ENCODE measurements around the gene CTCF. TPM values are rescaled to one million over a fixed set of nuclear protein-coding genes. Genes with fewer than 3 reads are reported as not detected.

CTCF gene
- total RNA-seq, 1 experiment from 2014 or later = 33.1 TPM

DNA sequence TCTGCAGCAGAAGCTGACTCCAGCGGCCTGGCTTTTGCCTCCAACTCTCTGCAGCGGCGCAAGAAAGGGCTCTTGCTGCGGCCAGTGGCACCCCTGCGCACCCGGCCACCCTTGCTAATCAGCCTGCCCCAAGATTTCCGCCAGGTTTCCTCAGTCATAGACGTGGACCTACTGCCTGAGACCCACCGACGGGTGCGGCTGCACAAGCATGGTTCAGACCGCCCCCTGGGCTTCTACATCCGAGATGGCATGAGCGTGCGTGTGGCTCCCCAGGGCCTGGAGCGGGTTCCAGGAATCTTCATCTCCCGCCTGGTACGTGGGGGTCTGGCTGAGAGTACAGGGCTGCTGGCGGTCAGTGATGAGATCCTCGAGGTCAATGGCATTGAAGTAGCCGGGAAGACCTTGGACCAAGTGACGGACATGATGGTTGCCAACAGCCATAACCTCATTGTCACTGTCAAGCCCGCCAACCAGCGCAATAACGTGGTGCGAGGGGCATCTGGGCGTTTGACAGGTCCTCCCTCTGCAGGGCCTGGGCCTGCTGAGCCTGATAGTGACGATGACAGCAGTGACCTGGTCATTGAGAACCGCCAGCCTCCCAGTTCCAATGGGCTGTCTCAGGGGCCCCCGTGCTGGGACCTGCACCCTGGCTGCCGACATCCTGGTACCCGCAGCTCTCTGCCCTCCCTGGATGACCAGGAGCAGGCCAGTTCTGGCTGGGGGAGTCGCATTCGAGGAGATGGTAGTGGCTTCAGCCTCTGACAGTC lies 99.7 kb downstream of the CTCF start:
- BruUV-seq (replicated peaks) = no TSS peak
- ATAC-seq (no peak), DNase-seq (ENCODE audit: low read depth, low spot score) (no peak)
- Histone ChIP-seq H3K9me3 (ENCODE audit: control insufficient read depth, insufficient read depth, low read depth, low read length) (no peaks in the 10 kb centered on the region), H3K4me1 (ENCODE audit: control insufficient read depth, insufficient read depth, low read length) (peaks cover 6% of the 10 kb centered on the region; the same call in 1 of the 2 replicates), H3K27me3 (ENCODE audit: control insufficient read depth, insufficient read depth, low read length) (no peaks in the 10 kb centered on the region), H3K4me3 (ENCODE audit: low read depth in 2 of 2, low read length in 2 of 2) (no peak overlapping the region), H3K27ac (ENCODE audit: low read length) (no peak overlapping the region), H3K36me3 (ENCODE audit: control insufficient read depth, insufficient read depth, low read length) (peaks cover 2% of the 10 kb centered on the region; the same call in 1 of the 2 replicates)
- TF ChIP-seq SIN3A (IDR thresholded peaks at IDR 0.05; ENCODE audit: borderline replicate concordance, insufficient read depth, low read depth, low read length) = no peak
- no peak for TF ChIP-seq POLR2AphosphoS5 (IDR thresholded peaks at IDR 0.05; ENCODE audit: low read depth, low read length)
- TF ChIP-seq, protein P1, sequence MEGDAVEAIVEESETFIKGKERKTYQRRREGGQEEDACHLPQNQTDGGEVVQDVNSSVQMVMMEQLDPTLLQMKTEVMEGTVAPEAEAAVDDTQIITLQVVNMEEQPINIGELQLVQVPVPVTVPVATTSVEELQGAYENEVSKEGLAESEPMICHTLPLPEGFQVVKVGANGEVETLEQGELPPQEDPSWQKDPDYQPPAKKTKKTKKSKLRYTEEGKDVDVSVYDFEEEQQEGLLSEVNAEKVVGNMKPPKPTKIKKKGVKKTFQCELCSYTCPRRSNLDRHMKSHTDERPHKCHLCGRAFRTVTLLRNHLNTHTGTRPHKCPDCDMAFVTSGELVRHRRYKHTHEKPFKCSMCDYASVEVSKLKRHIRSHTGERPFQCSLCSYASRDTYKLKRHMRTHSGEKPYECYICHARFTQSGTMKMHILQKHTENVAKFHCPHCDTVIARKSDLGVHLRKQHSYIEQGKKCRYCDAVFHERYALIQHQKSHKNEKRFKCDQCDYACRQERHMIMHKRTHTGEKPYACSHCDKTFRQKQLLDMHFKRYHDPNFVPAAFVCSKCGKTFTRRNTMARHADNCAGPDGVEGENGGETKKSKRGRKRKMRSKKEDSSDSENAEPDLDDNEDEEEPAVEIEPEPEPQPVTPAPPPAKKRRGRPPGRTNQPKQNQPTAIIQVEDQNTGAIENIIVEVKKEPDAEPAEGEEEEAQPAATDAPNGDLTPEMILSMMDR (IDR thresholded peaks at IDR 0.05) = no peak
- TF ChIP-seq, protein P2, sequence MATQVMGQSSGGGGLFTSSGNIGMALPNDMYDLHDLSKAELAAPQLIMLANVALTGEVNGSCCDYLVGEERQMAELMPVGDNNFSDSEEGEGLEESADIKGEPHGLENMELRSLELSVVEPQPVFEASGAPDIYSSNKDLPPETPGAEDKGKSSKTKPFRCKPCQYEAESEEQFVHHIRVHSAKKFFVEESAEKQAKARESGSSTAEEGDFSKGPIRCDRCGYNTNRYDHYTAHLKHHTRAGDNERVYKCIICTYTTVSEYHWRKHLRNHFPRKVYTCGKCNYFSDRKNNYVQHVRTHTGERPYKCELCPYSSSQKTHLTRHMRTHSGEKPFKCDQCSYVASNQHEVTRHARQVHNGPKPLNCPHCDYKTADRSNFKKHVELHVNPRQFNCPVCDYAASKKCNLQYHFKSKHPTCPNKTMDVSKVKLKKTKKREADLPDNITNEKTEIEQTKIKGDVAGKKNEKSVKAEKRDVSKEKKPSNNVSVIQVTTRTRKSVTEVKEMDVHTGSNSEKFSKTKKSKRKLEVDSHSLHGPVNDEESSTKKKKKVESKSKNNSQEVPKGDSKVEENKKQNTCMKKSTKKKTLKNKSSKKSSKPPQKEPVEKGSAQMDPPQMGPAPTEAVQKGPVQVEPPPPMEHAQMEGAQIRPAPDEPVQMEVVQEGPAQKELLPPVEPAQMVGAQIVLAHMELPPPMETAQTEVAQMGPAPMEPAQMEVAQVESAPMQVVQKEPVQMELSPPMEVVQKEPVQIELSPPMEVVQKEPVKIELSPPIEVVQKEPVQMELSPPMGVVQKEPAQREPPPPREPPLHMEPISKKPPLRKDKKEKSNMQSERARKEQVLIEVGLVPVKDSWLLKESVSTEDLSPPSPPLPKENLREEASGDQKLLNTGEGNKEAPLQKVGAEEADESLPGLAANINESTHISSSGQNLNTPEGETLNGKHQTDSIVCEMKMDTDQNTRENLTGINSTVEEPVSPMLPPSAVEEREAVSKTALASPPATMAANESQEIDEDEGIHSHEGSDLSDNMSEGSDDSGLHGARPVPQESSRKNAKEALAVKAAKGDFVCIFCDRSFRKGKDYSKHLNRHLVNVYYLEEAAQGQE (IDR thresholded peaks at IDR 0.05; ENCODE audit: insufficient read depth in 1 of 2, low read depth in 2 of 2, low read length in 1 of 2) = no peak
- TF ChIP-seq TCF7L2 (IDR thresholded peaks at IDR 0.05; ENCODE audit: low read depth, low read length) = no peak
- intact Hi-C loops (cut with micrococcal nuclease; ENCODE audit: unreplicated experiment) = no loop called here
- in situ Hi-C loops (cut with HindIII; ENCODE audit: low pct_unique_long_range_greater_than_20kb, low sequenced_read_pairs) = no loop called here
- ChIA-PET CTCF (no interaction called here), POLR2A (interaction anchor here (0.5 kb wide), 1 partner anchor 176 kb away, joined by 9 read pairs; no protein-coding TSS in a partner anchor)

DNA sequence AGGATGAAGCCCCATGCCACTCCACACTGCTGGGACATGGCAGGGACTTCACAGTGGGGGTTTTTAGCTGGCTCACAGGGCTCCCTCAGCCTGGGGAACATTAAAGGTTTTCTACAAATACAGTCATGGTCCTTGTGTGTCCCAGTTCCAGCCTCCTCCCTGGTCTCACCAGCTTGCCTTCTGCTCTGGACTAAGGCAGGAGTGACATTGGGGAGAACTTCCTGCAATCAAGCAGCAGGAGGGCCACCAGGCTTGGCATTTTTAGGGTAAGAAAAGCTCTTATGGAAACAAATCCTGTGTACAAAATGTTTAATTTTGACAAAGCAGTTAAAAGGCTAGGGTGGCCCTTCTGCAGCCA lies 100.3 kb downstream of the CTCF start:
- no peak for ATAC-seq
- POLR2A ChIA-PET = no interaction called here
- no peaks in the 10 kb centered on the region for H3K27me3 ChIP-seq (ENCODE audit: control insufficient read depth, insufficient read depth, low read length)

More for the DNA sequence above, 100.3 kb downstream of the CTCF start:
- CTCF ChIA-PET = interaction anchor here (0.6 kb wide), 2 partner anchors 28 to 358 kb away, joined by 4 to 15 read pairs; no protein-coding TSS in a partner anchor
- intact Hi-C loops (cut with micrococcal nuclease; ENCODE audit: unreplicated experiment) (no loop called here), in situ Hi-C loops (cut with HindIII; ENCODE audit: low pct_unique_long_range_greater_than_20kb, low sequenced_read_pairs) (no loop called here)
- H3K4me3 ChIP-seq (ENCODE audit: low read depth in 2 of 2, low read length in 2 of 2) = no peak overlapping the region
- TF ChIP-seq SIN3A (IDR thresholded peaks at IDR 0.05; ENCODE audit: borderline replicate concordance, insufficient read depth, low read depth, low read length) = no peak
- TF ChIP-seq, protein P2 (IDR thresholded peaks at IDR 0.05; ENCODE audit: insufficient read depth in 1 of 2, low read depth in 2 of 2, low read length in 1 of 2) = no peak
- no peak for TF ChIP-seq TCF7L2 (IDR thresholded peaks at IDR 0.05; ENCODE audit: low read depth, low read length)
- TF ChIP-seq POLR2AphosphoS5 (IDR thresholded peaks at IDR 0.05; ENCODE audit: low read depth, low read length) = no peak
- TF ChIP-seq, protein P1 (IDR thresholded peaks at IDR 0.05) = no peak
- no peak for DNase-seq (ENCODE audit: low read depth, low spot score)
- H3K36me3 ChIP-seq (ENCODE audit: control insufficient read depth, insufficient read depth, low read length) = peaks cover 2% of the 10 kb centered on the region; the same call in 1 of the 2 replicates
- no peak overlapping the region for H3K27ac ChIP-seq (ENCODE audit: low read length)
- no TSS peak for BruUV-seq (replicated peaks)
- H3K4me1 ChIP-seq (ENCODE audit: control insufficient read depth, insufficient read depth, low read length) = peaks cover 10% of the 10 kb centered on the region
- H3K9me3 ChIP-seq (ENCODE audit: control insufficient read depth, insufficient read depth, low read depth, low read length) = no peaks in the 10 kb centered on the region

All from Panc1 (cell line).